GF-D8 (cell line): Measurements from ENCODE around the gene HAPLN2.
"Not testable (repeated sequence)": the region's sequence is repeated elsewhere in the genome, so short reads cannot be mapped to it uniquely, and the experiment has no call there.

Source experiments
- DNase-seq: peaks from one replicate; lab custom pipeline; 2025; lab: John Stamatoyannopoulos, UW

The HAPLN2 gene

DNA sequence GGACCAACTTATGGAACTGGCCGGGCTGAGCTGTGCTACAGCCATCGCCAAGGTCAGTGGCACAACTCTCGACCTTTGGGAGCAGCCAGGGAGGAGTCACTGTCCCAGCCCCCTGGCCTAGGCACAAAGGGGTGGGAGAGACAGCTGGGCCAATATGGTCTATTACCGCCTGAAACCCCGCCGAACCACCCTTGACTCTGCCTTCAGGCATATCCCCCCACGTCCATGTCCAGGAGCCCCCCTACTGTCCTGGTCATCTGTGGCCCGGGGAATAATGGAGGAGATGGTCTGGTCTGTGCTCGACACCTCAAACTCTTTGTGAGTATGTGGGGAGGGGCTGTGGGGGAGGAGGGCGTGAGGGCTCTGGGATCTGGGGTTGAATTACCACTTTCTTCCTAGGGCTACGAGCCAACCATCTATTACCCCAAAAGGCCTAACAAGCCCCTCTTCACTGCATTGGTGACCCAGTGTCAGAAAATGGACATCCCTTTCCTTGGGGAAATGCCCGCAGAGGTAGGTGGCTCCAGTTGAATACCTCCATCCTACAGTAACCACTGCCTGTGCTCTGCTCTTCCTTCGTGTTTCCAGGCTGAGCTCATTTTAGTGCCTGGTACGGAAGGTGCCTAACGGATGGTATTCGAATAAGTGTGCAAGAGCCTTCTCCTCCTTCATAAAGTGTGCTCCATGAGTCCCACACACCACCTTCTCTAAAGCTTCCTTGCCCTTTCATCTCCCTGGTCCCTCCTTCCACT lies 26.9 kb upstream of the HAPLN2 start:
- DNase-seq: no peak

DNA sequence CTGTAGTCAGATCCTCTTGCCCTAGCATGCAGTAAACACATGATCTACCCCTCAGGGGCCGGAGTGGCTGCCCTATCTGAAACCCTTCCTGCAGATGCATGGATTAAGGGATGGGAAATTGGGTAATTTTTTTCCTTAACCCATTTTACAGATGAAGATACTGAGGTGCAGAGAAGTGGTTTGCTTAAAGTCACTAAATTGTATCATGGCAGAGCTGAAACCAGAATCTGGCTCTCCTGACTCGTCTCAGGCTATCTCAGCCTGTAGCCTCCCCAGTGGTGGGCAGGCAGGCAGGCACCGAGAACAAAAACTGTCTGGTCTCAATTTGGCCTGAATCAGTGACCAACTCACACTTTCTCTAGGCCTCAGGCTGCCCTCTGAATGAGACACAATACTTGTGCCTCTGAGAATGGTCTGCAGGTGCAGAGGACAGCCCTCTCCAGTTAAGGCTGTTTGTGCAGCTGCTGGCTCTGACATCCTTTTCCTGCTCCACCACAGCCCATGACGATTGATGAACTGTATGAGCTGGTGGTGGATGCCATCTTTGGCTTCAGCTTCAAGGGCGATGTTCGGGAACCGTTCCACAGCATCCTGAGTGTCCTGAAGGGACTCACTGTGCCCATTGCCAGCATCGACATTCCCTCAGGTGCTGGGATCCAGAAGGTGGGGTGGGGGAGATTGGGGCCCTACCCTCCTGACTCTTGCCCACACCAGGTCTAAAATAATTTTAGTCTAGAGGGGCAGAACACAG lies 26.1 kb upstream of the HAPLN2 start:
- no peak for DNase-seq

DNA sequence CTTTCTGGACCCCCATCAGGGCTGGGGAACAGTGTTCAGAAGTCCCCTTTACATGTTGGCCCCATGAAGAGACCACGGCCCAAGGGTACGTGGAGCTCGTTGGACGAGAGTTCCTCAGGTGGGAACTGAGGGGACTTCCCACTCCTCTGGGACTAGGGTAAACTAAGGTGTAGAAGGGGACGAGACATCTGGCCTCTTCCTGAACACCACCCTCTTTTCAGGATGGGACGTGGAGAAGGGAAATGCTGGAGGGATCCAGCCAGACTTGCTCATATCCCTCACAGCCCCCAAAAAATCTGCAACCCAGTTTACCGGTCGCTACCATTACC lies 25.6 kb upstream of the HAPLN2 start:
- DNase-seq: no peak

DNA sequence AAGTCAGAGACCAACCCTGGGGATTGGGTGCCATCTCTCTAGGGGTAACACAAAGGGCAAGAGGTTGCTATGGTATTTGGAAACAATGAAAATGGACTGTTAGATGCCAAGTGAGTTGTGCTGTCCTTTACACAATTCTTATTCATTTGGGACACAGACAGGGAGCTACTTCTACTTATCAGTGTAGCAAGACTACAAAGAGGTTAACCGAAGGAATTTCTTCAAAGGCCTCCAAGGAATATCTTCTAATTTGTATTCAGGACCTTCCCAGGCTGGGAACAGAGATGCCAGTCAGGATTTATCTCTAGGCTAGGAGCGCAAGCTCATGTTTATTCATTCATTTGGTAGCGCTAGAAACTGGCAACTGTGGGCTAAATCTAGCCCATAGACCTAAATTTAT lies 25.0 kb upstream of the HAPLN2 start:
- no peak for DNase-seq

DNA sequence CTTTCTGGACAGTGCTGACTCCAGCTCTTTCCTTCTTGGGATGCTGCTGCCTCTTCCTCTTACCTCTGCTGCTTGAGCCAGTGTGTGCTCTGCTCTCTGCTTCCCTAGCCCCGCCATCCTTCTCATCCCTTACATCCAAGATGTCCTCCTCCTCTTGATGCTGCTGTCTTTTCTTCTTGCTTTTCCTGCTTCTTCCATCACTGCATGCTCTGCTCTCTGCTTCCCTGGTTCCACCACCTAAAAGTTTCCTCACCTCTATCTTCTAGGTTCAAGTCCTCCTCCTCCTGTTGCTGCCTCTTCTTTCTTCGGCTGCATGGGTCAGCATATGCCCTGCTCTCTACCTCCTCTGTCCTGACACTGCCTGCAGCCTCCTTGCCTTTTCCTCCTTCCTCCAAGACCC lies 24.2 kb upstream of the HAPLN2 start:
- no peak for DNase-seq

DNA sequence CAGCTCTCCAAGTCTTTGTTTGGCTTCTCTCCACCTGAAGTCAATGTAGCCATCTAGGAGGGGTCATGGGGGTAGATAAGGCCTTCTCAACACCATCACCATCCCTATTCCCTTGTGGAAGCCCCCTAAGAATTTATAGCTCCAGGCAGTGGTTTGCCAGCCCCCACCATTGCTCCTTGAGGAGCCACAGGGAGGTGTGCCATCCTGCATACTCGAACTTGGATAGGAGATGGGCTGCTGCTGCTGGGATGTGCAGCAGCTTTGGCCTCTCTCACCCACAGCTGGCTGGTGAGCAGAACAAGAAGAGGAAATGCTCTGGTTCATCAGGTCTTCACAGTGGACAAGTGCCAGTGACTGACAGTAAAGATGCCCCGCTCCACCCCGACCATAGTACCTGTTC lies 22.8 kb upstream of the HAPLN2 start:
- DNase-seq: no peak

DNA sequence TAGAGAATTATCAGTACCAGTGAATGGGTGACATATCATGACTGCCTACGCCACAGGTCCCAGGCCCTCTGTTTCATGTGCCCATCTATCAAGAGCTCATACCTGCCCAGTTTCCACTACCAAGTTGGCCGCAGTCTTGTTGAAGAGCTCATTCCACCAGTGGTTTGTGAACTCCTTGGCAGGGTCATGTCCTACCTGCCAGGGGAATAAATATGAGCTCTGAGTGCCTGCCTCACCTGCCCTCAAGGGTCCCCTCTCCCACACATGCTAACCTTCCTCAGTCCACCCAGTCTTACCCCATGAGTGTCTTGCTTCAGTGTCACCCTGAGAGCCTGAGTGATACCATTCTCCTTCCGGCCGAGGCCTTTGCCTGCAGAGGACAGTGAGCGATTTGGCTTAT lies 21.1 kb upstream of the HAPLN2 start:
- DNase-seq: no peak

DNA sequence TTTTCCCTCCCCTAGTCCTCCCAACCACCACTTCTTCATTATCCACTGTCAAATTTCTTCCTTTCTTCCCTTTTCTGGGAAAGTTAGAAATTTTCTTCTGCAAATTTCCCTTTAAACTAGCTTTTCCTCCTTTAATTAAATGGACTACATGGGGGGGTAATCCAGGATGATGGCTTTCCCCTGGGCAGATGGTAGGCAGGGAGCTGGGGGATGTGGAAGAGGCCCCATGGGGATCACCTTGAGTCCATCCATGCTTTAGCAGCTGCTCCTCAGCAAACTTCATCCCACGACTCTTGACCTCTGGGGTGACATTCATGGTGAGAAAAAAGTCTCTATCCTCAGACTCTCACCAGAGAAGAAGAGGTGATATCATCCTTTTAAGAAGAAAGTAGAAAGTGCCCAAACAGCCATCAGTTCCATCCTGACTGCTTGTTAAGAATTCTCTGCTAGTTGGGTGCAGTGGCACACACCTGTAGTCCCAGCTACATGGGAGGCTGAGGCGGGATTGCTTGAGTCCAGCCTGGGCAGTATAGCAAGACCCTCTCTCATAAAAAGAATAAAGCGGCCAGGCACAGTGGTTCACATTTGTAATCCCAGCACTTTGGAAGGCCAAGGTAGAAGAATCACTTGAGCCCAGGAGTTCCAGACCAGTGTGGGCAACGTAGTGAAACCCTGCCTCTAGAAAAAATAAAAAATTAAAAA lies 20.3 kb upstream of the HAPLN2 start:
- DNase-seq: no peak

DNA sequence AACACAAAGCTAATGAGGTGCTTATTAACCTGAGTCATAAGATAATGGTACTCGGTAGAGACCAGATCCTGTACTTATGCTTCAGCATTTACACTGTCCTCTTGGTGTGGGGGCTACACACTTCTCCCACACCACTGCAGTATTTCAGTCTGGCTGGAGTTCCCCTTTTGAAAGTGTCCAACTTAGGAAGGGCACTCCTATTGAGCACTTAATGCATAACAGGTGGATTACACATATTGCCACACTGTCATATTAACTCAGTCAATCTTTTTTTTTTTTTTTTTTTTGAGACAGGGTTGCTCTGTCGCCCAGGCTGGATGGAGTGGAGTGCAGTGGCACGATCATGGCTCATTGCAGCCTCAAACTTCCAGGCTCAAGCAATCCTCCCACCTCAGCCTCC lies 19.4 kb upstream of the HAPLN2 start:
- DNase-seq: peak; percentile 73

DNA sequence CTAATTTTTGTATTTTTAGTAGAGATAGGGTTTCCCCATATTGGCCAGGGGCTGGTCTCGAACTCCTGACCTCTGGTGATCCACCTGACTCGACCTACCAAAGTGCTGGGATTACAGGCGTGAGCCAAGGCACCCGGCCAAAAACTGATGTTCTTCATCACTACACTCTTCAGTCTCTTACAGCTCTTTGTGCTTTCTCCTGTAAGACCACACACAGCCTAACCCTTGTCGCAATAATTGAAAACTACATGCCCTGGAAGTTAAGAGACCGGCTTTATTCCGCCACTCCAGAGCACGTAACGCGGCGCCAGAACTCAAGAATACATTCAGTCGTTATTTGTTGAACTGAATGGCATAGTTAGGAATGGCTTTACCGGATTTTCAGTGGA lies 18.5 kb upstream of the HAPLN2 start:
- DNase-seq: no peak

DNA sequence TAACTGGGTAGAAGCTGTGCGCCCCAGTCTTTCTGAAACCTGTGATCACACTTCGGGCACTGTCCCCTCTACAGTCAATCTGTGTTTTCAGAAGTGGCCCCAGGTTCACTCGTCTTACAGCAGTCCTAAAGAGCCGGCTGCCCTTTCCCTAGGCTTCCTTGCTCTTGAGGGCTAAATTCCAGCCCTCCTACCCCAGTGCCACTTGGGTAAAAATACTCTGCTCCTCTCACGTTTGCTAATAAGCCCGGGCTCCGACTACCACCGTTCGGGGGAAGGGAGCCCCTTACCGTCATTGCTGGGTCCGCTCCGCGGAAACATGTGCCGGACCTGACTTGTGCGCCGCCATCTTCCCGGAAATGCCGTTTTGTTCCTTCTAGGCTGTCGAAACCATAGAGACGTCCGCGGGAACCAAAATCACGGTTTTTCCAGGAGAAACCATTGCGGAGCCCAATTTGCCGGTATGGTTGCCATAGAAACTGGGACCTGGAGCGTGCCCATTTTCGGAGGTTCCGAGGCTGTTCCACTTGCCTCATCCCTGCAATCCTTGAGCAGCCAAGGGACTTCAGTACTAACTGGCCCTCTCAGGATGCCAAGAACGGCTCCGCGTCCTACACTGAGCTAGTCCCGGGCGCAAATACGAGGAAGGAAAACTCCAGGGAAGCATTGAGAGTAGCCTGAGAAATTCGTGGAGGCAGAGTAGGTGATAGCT lies 17.9 kb upstream of the HAPLN2 start, which contains the start of gene GPATCH4:
GPATCH4 (minus strand) TSS at position 358 of the 709 bp plus-strand sequence.
- peak; percentile 47 for DNase-seq

DNA sequence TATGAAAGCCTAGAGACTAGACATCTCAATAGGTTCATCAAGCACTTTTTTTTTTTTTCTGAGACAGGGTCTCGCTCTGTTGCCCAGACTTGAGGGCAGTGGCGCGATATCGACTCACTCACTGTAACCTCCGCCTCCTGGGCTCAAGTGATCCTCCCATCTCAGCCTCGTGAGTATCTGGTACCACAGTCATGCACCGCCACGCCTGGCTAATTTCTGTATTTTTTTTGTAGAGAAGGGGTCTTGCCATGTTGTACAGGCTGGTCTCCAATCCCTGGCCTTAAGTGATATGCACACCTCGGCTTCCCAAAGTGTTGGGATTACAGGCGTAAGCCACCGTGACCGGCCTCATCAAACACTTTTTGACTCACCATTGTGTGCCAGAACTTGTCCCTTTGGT lies 17.3 kb upstream of the HAPLN2 start:
- no peak for DNase-seq

DNA sequence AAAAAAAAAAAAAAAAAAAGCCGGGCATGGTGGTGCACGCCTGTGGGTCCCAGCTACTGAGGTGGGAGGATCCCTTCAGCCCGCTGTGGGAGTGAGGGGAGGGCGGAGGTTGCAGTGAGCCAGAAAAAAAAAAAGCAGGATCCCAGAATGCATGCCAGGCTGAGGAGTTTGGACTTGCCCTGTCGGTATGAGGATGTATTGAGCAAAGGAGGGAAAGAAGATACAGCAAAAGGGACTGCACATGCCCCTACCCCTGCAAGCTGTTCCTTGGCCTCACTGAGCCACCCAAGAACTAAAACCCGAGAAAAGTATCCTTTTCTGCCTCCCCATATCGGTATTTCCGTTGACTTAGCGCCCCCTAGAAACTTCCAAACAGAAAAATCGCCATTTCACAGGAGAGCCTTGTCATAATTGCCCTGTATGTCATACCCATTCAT lies 16.6 kb upstream of the HAPLN2 start:
- no peak for DNase-seq

DNA sequence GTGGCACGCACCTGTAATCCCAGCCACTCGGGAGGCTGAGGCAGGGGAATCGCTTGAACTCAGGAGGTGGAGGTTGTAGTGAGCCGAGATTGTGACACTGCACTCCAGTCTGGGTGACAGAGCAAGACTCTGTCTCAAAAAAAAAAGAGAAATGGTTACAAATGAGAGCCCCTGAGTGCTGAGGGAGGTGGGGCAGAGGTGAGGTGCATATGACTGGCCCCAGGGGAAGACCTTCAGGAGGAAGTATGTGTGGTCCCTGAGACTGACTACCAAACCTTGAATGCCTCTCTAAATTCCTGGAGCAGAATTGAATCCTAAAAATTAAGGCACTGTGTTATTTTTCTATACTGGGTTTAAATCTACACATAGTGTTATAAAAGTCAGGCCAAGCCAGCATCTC lies 11.9 kb upstream of the HAPLN2 start:
- DNase-seq: not testable (repeated sequence)

DNA sequence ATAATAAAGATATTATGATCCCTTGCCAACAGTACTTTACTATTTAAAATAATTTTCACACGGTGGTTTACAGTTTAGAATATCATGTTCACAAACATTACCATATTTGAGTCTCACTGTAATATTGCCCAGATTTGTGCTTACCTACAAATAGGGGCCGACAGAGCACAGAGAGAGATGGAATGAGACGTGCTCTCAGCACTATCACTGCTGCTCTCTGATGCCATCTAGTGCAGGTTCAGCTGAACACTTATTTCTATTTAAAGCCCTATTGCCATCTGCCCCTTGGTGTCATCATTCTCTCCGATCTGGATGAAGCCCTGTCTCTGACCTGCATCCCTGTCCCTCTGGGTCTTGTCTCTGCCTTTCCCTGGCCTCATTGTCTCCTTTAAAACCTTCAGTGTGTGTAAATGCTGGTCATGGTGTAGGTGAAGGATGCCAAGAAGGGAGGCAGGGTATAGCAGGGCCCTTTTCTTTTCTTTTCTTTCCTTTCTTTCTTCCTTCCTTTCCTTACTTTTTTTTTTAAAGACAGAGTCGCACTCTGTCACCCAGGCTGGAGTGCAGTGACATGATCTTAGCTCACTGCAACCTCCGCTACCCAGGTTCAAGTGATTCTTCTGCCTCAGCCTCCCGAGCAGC lies 11.1 kb upstream of the HAPLN2 start:
- peak; percentile 41 for DNase-seq

DNA sequence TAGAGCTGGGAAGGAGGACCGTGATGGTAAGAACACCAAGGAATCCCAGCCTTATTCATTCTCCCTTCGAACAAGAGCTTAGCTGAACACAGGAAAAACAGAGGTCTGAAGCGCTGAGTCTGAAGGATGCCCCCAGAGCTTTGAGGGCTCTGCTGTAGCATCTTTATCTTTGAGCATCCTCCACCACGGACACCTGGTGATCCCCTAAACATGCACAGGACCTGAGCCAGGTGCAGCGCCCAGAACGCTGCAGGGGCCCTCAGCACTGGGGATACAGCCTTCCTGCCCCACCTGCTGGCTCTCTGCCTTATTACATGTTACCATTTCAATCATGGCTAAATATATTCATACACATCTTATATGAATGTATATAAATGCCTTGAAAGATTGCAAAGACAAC lies 10.2 kb upstream of the HAPLN2 start:
- no peak for DNase-seq

DNA sequence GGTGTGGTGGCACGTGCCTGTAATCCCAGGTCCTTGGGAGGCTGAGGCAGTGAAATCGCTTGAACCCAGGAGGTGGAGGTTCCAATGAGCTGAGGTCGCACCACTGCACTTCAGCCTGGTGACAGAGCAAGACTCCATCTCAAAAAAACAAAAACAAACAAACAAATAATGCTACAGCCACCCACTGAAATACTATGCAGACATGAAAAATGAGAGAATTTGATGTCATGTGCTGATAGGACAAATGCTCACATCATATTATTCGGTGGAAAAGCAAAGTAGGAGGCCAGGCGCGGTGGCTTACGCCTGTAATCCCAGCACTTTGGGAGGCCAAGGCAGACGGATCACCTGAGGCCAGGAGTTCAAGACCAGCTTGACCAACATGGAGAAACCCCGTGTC lies 9.1 kb upstream of the HAPLN2 start:
- not testable (repeated sequence) for DNase-seq

DNA sequence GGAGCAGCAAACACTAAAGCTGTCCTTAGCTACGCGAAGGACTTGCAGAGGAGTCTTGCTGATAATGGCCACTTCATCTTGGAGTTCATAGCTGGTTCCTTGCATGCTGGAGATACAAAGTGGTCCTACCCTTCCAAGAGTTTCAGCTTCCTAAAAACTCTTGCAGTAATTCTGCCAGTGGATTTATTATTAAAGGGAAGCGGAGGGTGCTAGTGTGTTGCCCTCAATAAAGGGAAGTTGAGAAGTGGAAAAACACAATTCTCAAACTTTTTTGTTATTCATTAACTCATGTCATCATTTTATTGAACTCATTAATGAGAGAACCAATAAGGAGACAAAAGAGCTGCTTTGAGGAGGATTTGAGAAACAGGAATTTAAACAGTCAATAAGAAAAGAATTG lies 6.5 kb upstream of the HAPLN2 start:
- DNase-seq: no peak

DNA sequence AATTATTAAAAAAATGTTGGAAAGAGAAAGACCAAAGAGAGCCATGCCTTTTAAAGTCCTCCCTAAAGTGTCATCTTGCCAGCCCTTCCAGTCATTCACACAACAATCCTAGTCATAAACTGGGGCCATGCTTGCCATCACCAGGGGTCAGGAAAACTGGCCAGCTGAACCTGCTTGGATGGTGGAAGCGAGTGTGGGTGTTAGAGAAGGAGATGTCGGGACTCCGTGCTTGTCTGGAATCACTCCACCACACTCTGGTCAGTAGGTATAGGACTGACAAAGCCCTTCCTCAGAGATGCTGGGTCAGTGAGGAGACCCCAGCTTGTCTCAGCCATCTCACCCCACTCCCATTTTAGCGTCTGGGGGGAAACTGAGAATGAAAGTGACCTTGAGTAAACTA lies 3.3 kb upstream of the HAPLN2 start:
- no peak for DNase-seq

DNA sequence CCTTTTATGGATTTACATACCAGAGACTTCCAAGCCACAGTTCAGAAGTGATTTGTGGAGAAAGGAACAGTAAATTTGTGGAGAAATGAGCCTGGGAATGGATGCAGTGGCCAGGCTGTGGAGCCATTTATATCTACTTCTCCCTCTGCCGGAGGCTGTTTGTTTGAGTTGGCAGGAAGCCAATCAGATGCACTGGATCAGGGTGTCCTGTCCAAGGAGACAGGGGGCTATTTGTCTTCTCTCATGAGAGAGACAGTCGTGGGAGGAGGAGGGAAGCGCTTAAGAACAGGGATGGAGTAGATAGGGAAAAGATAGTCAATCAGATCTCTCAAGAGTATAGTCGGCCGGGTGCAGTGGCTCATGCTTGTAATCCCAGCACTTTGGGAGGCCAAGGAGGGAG lies 2.8 kb upstream of the HAPLN2 start:
- DNase-seq: no peak

DNA sequence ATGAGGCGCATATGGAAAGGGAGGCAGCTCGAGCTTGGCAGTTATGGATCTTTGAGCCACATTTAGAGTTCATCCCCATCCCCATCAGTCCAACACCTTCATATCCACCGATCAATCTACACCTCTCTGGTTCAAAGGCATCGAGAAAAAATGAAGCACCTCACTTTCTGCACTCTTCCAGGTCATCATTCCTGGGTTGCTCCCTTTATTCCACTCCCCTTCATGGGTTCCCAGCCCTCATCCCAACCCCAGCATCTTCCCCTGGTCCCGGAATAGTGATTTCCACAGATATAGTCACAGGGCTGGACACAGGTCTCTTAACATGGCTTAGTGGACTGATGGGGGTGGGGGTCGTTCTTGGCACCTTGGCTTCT lies 354 bp downstream of the HAPLN2 start:
- DNase-seq: no peak
